Astrocyte of the cerebellum (primary cell): ENCODE results near the gene SSC5D.

ENCODE experiments used
- DNase-seq: peaks from one replicate; pipeline ENCODE4 v3.0.0-alpha.2; 2011; ENCODE audit warnings: low read depth
- H3K4me3 ChIP-seq: 2 replicates; pipeline ENCODE4 v1.5.1; 2011; ENCODE audit warnings: mild to moderate bottlenecking, low read depth, low read length, moderate library complexity
- CTCF ChIP-seq: IDR thresholded peaks from 2 replicates; pipeline ENCODE4 v1.5.1; 2012; ENCODE audit warnings: low read length, low read depth, moderate library complexity, mild to moderate bottlenecking; ENCODE audit errors: missing control alignments
- in situ Hi-C: cut with HindIII; loops from 2 replicates; pipeline ENCODE4 v1.10.0; 2017; ENCODE audit warnings: low sequenced_read_pairs

Gene SSC5D

GRCh38 chr19:55473225-55474012 is 14.8 kb upstream of the SSC5D start:
- TF ChIP-seq CTCF, result no peak
- in situ Hi-C loops, result no loop called here
- DNase-seq, result no peak
- H3K4me3 ChIP-seq, result no peak overlapping the region

- in situ Hi-C loops, result no loop called here
- peak; percentile 75 for DNase-seq
- H3K4me3 ChIP-seq, result no peak overlapping the region
- TF ChIP-seq CTCF, result no peak
These were observed 13.7 kb upstream of the SSC5D start for GRCh38 chr19:55474269-55475265.

GRCh38 chr19:55476100-55476775 is 12.0 kb upstream of the SSC5D start, which contains the start of gene ZNF628:
TSS of gene ZNF628 (plus strand) at chr19:55476617. CDS start at chr19:55479911, 3,294 bp downstream.
- in situ Hi-C loops, result no loop called here
- DNase-seq, result peak; percentile 94
- TF ChIP-seq CTCF, result no peak
- peak within 1 kb of the TSS; percentile 48 for H3K4me3 ChIP-seq

- TF ChIP-seq CTCF, result no peak
- in situ Hi-C loops, result no loop called here
- H3K4me3 ChIP-seq, result peak overlapping the region; percentile 48
- no peak for DNase-seq
These were observed 10.3 kb upstream of the SSC5D start for GRCh38 chr19:55477905-55478304.

- no peak for DNase-seq
- no peak for TF ChIP-seq CTCF
- H3K4me3 ChIP-seq, result no peak overlapping the region
- in situ Hi-C loops, result no loop called here
These were observed 9.9 kb upstream of the SSC5D start for GRCh38 chr19:55478364-55478763.

GRCh38 chr19:55479045-55479444 is 9.2 kb upstream of the SSC5D start:
- TF ChIP-seq CTCF, result no peak
- H3K4me3 ChIP-seq, result no peak overlapping the region
- no peak for DNase-seq
- in situ Hi-C loops, result no loop called here
